NCI-H460 (cell line): Measurements from ENCODE around the gene PPP1R36. TPM values are rescaled to one million over a fixed set of nuclear protein-coding genes. Genes with fewer than 3 reads are reported as not detected.
"Not testable (repeated sequence)": the region's sequence is repeated elsewhere in the genome, so short reads cannot be mapped to it uniquely, and the experiment has no call there.

Experiments
- DNase-seq: peaks from one replicate; pipeline ENCODE4 v3.0.0-alpha.2; 2016; ENCODE audit warnings: low read depth; ENCODE audit errors: extremely low read depth
- total RNA-seq: library from RNA; depleted of rRNA; stranded (reverse); fragments of >200 nt; shearing (Covaris generic); gene quantifications from 2 replicates; pipeline ENCODE4 v1.2.3, GENCODE V29; 2014

PPP1R36 gene
- total RNA-seq, 1 experiment from 2014 or later = 0.22 TPM

DNA sequence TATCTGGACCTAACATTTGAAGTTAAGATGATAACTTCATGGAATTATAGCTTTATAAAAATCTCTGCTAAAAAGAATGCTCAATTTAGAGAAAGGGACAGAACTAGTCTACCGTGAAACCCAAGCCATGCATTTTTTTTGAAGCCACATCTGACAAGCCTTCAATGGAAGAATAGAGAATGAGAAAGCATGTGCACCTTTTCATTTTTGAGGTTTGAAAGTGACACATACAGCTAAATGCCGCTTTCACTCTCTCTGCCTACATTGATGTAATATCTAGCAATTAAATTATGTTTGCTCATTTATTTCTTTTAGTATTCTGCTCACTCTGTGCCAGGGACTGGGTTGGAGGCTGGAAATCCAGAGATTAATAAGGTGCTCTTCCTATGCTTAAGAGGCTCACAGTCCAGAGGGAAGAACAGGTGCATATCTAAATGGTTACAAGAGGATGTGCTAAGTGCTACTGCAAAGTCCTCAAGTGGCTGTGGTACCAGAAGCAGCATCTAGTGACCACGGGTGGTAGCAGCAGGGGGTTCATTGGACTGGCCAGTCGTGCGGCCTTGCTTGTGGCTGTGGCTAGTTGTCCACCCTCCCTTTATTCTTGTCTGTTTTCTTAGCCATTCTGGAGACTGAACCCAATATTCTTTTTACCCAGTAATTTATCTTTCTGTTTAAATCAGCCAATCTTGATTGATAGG lies 60.4 kb downstream of the PPP1R36 start:
- DNase-seq = no peak

DNA sequence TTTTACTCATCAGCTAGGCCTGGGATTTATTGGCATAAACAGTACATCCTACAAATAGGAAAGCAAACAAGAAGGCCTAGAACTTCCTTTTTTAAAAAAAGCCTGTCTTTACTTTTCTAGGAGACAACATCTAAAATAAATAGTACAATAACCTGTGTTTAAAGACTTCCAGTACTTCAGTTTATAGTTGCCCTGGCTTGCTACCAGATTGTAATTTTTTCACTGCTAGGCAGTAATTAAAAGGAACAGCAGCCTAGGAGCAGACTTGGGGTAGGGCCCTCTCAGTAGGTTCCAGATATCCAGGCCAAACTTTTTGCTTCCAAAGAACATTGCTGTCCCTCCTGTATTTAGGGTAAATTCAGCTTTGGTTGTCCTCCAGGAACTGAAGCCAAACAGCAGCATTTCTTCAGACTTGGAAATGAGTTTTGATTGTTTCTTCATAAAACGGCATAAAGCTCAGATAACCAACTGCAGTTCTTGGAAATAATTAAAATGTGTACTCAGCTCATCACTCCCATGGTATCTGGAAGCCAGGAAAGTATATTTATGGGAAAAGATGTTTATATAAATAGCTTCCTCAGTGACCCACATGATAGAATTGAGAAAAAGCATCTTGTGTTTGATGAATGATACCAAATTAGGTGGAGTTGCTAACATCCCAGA lies 61.7 kb downstream of the PPP1R36 start:
- no peak for DNase-seq

DNA sequence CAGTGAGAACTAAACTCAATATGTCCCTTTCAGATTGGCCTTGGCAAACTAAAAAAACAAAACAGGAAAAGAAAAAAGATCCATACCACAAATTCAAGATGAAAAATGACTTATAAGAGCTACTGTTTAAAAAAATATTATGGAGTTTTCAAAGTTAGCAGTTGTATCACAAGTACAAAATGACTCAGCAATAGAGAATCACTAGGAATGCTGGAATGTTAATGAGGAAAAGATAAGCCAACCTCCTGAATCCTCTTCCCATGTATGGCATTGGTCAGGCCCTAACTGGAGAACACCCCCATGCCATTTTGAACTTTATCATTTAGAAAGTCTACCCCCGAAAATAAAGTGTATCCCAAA lies 62.2 kb downstream of the PPP1R36 start:
- peak; percentile 29 for DNase-seq

DNA sequence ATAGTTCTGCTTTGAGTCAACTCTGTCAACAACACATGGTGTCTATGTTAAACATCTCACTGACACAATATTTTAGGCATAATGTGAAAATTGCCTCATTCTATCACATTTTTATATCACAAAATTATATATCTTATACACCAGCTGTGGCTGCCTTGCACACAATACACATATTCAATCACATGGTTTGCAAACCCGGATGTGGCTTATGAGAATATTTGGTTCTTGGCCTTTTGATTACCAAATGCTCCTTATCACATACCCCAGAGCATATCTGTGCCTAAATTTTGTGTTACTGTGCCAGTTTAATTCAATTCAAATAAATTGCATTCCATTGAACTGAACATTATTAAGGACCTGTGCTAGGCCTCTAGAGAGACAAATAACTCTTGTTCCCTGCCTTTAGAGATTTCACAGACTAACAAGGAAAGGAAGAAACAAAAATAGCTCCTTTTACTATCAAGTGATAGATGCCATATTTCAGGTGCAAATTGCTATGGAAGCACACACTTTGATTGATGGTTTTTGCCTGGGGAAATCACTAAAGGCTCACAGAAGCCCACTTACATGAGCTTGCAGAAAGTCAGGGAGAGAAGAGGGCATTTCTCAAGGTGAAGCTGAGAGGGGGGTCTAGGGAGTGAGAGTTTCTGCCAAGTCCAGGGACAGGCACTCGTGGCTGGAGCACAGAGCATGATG lies 63.4 kb downstream of the PPP1R36 start:
- DNase-seq = no peak

DNA sequence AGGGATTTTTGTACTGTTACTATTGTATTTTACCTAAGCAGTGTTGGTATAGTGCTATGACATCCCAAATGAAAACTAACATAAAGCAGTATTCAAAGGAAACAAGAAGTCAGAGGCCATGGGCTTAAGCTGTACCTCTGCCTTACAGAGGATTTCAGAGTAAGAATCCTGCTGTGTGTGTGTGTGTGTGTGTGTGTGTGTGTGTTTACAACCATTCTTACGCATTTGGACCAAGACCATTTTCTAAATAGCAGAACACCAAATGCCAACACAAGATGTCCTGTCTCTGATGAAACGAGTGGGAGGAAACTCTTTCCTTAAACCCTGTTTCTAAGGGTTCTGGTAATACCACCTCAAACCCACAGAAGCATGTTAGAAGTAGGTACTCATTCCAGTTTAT lies 64.4 kb downstream of the PPP1R36 start:
- no peak for DNase-seq

DNA sequence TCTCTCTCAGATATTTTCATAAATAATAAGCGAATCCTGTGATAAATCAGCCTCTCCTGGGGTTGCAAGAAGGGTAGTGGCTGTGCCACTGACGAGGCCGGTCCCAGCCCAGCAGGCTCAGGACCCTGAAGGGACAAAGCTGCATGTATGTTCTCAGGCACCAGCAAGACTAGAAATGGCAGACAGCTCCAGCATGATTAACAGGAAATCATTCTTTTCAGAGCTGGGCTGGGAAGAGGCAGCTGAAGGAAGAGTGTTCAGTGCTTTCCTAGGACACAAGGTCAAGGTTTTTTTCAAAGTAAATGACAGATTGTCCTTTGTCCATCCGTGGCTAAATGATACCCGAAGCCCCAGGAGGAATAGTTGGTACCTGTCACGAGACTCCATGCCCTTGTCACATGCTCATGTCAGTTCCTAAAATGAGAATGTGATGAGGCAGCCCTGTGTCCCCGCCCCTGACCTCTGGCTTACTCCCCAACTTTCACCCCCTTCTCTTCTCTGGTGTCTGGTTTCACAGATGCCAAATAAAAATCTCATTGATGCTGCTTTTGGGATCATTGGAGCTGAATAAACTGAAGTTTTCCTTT lies 65.1 kb downstream of the PPP1R36 start:
- DNase-seq = no peak

DNA sequence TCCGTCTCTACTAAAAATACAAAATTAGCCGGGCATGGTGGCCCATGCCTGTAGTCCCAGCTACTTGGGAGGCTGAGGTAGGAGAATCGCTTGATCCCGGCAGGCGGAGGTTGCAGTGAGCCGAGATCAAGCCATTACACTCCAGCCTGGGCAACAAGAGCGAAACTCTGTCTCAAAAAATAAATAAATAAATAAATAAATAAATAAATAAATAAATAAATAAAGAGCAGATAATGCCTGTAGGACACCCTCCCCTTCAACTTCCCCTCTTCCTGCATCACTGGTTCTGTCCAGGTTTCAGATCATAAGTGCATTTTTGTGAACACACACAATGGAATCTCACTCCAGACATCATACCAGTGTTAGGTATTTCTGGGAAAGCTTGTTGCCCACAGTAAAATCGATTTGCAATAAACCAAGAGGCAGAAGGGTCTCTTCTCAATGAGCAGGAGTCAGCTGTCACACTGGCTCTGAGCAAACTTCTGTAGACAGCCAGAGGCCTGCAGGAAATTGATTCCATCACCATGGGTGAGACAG lies 68.2 kb downstream of the PPP1R36 start:
- not testable (repeated sequence) for DNase-seq

DNA sequence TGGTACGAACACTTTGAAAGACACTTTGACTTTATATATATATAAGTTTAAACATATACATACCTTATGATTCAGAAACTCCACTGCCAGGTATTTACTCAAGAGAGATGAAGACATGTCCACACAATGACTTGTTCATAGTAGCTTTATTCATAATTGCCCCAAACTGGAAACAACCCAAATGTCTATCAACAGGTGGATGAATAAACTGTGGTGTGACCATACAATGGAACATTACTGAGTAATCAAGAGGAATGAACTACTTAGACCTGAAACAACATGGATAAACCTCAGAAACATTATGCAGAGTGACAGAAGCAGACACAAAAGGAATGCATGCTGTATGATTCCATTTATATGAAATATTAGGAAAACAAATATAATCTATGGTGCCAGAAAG lies 71.1 kb downstream of the PPP1R36 start:
- DNase-seq = no peak

DNA sequence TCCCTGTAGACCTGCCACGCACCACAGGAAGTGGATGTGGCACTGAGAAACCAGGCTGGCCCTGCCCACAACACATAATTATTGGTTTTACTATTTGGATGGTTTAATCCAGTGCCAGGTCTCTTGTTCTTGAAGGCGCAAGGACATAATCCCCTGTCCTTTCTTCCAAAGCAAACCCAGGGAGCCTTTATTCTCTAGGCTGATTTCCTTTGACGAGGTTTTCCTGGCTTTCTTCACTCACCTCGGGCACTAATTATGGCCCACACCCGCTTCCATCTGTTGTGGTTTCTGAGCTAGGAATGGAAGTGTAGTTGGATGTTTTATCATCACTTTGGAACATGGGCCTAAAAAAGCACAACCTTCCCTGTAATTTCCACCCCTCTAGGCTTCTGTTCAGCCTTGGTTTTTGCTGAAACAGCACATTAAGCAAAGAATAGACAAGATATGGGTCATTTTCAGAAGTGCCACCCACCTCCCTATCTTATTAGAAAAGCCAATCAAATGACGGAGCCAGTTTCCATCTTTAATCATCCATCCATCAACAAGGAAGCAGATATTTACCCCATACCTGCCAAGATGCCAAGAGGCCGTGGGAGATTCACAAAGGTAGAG lies 73.9 kb downstream of the PPP1R36 start:
- no peak for DNase-seq

DNA sequence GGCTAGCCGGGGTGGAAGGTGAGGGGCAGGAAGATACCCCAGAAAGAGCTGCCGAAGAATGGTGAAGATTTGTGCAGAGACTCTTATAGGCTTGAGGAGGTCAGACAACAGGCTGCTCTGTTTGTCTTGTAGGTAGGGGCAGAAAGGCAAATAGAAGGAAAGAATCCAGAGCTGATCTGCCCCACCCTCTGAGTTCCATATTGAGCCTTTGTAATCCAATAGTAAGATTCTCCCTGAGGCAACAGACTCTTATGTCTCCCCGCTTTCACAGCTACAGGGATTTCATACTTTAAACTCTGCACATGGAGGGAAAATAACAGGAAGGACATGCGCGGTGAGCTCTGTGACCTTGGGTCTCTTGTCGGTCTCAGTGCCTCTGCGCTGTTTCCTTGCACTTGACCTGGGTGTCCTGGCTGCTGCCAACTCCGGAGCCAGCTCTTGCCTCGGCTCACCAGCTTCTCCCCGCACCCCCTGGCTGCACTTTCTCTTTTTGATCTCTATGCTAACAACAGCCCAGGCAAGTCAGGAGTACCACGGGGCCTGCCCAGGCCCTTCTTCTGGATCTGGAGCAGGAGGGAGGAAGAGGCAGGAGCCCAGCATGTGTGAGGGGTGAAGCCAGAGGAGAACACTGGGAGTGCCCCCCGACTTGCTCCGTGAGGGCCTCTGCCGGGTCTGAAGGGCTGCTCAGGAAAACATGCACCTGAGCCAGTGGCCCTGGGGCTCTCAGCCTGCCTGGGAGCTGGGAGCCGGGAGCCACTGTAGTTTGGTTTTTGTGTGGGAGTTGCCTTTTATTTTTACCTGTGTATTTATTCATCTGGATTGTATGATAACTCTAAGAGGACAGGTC lies 75.8 kb downstream of the PPP1R36 start:
- no peak for DNase-seq

DNA sequence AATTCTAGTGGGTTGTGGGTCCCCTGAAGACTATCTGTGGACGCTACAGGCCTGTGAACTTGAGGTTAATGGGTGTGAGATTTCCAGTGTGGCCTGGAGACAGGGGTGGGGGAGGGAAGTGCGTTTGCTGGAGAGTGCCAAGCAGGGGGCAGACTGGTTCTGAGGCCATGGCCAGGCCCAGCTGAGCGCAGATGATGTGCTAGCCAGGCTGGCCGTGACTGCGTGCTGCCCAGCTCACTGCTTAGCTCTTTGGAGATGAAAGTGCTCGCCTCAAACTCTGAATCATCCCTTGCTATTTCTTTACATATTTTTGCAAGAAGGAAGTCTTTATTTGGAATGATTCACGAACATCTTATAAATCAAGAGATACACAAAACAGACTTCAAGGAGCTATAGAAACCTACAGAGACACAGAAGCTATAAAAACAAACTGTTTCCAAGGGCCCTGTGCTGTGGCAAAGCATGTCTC lies 79.2 kb downstream of the PPP1R36 start:
- DNase-seq = no peak

DNA sequence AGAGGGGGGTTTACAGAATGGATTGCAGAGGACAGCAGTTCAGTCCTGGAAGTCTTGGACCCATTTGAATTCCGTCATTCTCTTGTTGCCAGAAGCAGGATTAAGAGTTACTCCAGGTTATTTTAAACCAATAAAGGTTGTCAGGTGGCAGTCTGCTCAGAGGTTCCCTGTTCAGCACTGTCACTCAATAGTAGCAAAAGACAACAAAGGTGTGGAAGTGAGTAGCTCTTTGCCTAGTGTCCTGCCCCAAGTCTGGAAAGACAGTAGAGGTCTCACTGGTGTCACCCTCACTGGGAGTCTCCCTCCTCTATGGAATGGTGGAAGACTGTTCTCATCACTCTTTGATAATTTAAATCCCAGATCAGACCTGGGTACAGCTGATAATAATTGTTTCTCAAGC lies 81.0 kb downstream of the PPP1R36 start:
- DNase-seq = no peak

DNA sequence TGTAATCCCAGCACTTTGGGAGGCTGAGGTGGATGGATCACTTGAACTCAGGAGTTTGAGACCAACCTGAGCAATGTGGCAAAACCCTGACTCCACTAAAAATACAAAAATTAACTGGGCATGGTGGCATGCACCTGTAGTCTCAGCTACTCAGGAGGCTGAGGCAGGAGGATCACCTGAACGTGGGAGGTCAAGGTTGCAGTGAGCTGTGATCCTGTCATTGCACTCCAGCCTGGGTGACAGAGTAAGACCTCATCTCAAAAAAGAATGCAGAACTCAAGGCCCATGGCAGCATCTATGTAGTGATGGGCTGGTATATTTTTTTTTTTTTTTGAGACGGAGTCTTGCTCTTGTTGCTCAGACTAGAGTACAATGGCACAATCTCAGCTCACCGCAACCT lies 81.5 kb downstream of the PPP1R36 start:
- DNase-seq = not testable (repeated sequence)

DNA sequence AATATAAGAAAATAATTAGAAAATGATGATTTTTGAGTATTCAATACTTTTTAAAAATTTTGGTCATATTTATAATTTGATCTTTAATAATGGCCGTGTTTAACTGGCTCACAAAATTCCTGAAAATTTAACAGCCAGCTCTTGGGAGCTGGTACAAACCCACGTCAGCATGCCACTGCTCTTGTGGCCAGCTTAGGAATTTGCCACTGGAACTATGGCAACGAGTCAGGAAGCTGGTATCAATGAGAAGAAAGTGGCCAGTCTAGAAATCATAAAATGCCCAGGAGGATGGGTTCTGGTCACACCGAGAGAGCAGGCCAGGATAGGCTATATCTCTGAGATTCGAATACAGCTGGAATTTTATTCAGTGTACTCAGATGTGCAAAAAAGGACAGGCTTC lies 82.3 kb downstream of the PPP1R36 start:
- no peak for DNase-seq

DNA sequence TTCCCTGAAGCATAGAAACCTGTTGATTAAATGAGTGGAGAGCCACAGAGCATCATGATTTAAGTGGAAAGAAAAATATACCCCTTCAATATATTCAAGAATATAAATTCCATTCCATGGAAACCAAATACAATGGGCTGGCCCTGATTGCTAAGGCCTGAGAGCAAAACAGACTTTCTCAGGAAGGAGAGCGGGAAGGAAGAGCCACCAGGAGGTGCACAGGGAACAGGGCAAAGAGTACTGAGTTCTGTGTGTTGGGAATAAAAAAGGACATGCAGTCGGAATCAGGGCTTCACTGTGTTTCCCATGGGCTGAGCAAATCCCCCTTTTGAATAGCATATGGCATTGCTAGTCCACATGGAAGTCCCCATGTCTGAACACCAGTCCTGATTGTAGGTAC lies 84.8 kb downstream of the PPP1R36 start:
- no peak for DNase-seq

DNA sequence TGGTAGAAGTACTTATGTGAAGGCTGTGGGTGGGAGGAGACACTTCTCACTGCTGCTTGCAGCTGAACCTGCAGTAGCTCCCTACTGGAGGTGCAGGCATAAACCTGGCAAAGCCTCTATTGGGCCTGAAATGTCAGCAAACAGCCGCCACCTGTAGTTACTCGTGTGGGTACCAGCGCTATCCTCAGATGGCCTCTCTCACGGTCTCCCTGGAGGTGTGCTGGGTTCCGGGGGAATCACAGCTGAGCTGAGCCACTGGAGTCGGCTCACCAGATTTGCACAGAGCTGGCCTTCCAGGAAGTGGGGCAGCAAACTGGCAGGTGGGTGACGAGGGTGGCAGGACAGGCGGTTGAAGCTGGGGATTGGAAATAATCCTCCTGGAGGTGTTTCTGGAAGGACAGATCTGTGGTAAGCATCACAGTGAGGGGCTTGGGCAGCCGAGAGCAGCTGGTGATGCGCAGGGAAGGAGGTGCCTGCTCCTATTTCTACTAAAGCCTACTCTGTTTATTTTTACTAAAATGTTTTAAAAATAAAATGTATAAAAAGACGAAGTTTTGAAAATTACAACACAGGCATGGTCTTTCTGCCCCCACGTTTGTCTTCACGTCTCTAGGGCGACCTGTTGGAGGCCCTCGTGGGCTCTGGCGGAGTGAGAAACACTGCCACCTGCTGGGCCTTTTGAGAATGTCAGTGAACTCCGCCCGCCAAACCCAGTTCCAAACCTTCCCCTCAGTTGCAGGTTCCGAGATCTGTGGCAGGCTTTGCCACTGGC lies 86.6 kb downstream of the PPP1R36 start:
- peak; percentile 56 for DNase-seq

DNA sequence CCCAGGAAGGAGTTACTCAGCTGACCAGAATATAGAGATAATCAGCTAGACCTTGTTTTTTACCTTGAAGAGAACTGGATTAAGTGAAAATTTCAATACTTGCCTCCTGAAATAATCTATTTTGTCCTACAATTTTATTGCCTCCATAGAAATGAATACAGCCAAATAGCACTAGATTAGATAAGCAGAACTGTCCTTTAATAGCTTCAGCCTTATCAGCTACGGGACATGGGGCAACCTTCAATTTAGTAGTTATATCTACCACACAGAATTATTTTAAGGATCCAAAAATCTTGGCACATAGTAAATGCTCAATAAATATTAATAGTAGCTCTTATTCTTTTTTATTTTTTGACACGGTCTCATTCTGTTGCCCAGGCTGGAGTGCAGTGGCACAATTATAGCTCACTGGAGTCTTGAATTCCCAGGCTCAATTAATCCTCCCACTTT lies 87.2 kb downstream of the PPP1R36 start:
- no peak for DNase-seq

DNA sequence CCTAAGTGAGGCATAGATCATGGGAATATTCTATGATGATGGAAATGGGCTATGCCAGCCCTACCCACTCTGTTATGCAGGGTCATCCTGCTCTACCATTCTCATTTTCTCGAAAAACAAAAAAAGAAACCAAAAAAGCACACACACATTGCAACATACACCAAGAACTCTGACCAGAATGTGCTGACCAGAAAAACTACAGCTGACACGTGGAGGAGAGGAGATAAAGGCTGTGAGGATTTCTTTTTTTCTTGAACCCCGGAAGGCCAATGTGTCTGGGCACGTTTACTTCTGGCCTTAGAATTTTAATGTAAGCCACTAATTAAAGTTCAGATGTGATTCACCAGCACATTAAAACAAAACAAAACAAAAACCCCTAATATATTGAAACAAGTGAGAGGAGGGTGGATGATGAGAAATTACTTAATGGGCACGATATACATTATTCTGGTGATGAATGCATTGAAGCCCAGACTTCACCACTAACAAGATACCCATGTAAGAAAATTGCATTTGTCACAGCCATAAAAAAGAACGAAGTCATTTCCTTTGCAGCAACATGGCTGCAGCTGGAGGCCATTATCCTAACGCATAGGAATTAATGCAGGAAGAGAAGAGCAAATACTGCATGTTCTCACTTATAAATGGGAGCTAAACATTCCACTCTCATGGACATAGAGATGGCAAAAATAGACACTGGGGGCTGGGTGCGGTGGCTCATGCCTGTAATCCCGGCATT lies 88.1 kb downstream of the PPP1R36 start:
- DNase-seq = no peak
